ENCODE data around the gene LTB4R2.

DNA sequence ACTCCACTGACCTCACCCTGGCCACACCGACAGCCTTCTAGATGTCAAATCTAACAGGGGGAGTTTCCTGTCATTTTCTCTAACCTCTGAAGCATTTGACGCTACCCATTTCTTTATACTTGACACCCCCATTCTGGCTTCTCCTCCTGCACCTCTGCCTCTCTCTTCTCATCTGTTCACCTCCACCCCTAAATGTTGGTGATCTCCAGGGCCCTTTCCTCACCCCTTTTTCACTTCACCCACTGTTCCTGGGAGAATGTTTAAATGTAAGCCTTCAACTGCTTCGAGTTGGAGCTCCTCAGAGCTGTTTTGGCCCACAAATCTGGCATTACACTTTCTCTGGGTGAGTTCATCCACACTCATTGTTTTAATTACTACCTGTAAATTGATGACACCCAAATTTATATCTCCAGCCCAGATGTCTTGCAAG, 38.1 kb upstream of the LTB4R2 start:
- TF ChIP-seq, protein P1, sequence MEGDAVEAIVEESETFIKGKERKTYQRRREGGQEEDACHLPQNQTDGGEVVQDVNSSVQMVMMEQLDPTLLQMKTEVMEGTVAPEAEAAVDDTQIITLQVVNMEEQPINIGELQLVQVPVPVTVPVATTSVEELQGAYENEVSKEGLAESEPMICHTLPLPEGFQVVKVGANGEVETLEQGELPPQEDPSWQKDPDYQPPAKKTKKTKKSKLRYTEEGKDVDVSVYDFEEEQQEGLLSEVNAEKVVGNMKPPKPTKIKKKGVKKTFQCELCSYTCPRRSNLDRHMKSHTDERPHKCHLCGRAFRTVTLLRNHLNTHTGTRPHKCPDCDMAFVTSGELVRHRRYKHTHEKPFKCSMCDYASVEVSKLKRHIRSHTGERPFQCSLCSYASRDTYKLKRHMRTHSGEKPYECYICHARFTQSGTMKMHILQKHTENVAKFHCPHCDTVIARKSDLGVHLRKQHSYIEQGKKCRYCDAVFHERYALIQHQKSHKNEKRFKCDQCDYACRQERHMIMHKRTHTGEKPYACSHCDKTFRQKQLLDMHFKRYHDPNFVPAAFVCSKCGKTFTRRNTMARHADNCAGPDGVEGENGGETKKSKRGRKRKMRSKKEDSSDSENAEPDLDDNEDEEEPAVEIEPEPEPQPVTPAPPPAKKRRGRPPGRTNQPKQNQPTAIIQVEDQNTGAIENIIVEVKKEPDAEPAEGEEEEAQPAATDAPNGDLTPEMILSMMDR (conservative IDR thresholded peaks at IDR 0.05), result no peak
- no peak for TF ChIP-seq EZH2 (IDR thresholded peaks at IDR 0.05; ENCODE audit: low read depth)

Data from PC-9 (cell line).